22Rv1 (cell line): ENCODE data around the gene WWC1.

ENCODE experiments used
- CTCF ChIP-seq: fragments of 450-650 bp; IDR thresholded peaks from 2 replicates; pipeline ENCODE4 v1.5.1; 2017; ENCODE audit warnings: mild to moderate bottlenecking
- ZFX ChIP-seq: fragments of 450-650 bp; IDR thresholded peaks from 2 replicates; pipeline ENCODE4 v1.6.1; 2017; ENCODE audit warnings: antibody characterized with exemption, borderline replicate concordance

DNA sequence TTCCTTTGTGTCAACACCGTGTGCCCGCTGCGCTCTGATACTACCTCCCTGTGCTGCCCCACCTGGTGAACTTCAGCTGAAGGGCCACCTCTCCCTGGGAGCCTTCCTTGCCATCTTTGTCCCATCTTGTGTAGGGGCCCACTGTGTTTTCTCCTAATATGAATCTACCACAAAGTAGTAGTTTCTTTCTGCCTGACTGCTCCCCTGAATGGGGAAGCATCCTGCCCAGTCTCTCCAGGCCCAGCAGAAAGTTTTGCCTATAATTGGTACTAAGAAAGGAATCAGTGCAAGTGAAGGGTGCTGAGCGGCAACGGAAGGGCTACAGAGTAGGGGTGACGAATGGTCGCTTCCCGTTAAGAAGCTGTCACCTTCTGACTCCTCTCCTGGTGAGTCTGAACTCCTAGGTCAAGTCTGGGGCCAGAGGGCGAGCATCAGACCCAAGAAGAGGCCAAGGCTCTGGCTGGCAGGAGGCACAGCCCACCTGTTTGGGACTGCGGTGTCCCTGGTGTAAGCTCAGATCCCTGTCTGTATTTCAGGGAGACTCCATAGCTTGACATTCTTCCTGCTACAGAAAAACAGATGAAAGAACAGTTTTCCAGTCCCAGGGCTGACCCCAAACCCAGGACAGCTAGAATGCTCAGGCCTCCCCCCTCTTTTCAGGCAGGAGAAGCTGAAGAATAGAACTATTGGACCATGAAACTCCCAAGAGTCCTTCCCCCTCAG, 24.1 kb downstream of the WWC1 start:
- TF ChIP-seq CTCF (no peak), ZFX (no peak)
